Testis (tissue), 2 donors: ENCODE results near the gene ATP11A.

ENCODE experiments used
- POLR2A ChIP-seq: fragments of 450-650 bp; IDR thresholded peaks from one replicate; pipeline ENCODE4 v1.6.1; 2017; ENCODE audit warnings: antibody characterized with exemption, mild to moderate bottlenecking, moderate library complexity
- TF ChIP-seq, protein P1 (sequence below), 3 experiments: fragments of 450-650 bp in 2 of 3; fragments of 200-600 bp in 1 of 3; sonication (generic) in 1 of 3; IDR thresholded peaks; one replicate each; pipeline ENCODE4 v1.5.1; 2016 to 2019; ENCODE audit warnings: antibody characterized with exemption in 3 of 3, mild to moderate bottlenecking in 2 of 3, moderate library complexity in 1 of 3

DNA sequence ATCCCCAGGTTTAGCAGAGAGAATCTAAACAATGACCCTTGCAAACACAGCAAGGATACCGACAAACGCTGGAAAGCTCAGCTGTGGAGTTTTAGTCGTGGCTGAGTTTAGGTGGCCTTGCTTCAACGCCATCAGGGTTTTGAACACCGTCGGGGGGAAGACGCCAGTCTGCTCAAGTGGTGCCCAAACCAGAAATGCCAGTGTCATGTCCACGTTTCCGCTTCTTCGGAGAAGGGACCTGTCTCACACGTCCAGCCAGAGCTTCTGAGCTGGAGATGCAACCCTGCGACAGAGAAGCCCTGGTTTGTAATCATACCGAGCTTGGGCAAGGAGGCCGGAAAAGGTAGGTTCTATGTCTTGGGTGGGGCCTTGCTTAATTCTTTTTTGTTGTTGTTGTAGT lies 42.6 kb upstream of the ATP11A start:
- TF ChIP-seq, protein P1, sequence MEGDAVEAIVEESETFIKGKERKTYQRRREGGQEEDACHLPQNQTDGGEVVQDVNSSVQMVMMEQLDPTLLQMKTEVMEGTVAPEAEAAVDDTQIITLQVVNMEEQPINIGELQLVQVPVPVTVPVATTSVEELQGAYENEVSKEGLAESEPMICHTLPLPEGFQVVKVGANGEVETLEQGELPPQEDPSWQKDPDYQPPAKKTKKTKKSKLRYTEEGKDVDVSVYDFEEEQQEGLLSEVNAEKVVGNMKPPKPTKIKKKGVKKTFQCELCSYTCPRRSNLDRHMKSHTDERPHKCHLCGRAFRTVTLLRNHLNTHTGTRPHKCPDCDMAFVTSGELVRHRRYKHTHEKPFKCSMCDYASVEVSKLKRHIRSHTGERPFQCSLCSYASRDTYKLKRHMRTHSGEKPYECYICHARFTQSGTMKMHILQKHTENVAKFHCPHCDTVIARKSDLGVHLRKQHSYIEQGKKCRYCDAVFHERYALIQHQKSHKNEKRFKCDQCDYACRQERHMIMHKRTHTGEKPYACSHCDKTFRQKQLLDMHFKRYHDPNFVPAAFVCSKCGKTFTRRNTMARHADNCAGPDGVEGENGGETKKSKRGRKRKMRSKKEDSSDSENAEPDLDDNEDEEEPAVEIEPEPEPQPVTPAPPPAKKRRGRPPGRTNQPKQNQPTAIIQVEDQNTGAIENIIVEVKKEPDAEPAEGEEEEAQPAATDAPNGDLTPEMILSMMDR (IDR thresholded peaks at IDR 0.05) = no peak
- no peak for TF ChIP-seq POLR2A
